Vagina (tissue), 2 donors: ENCODE results near the gene CNTRL. TPM values are rescaled to one million over a fixed set of nuclear protein-coding genes. Genes with fewer than 3 reads are reported as not detected.
"Not testable (repeated sequence)": the region's sequence is repeated elsewhere in the genome, so short reads cannot be mapped to it uniquely, and the experiment has no call there.

Experiments used
- DNase-seq, 2 donors: peaks; one replicate each; pipeline ENCODE4 v3.0.0-alpha.2; 2017; ENCODE audit errors: extremely low spot score in 2 of 2
- H3K27ac ChIP-seq: fragments of 200-600 bp; sonication (generic); one replicate; pipeline ENCODE4 v1.5.1; 2019
- H3K27me3 ChIP-seq: fragments of 200-600 bp; sonication (generic); one replicate; pipeline ENCODE4 v1.5.1; 2019
- H3K36me3 ChIP-seq, 2 donors: fragments of 200-600 bp; sonication (generic); one replicate each; pipeline ENCODE4 v1.5.1; 2017 to 2019
- H3K4me1 ChIP-seq: fragments of 200-600 bp; sonication (generic); one replicate; pipeline ENCODE4 v1.5.1; 2019
- H3K4me3 ChIP-seq, 2 donors: fragments of 200-600 bp; sonication (generic); 1 replicate in 1 of 2; 2 replicates in 1 of 2; pipeline ENCODE4 v1.5.1; 2016 to 2019
- H3K9me3 ChIP-seq: fragments of 200-600 bp; sonication (generic); one replicate; pipeline ENCODE4 v1.5.1; 2019
- CTCF ChIP-seq, 3 experiments: fragments of 450-650 bp in 2 of 3; fragments of 200-600 bp in 1 of 3; sonication (generic) in 1 of 3; IDR thresholded peaks; one replicate each; pipeline ENCODE4 v1.5.1; 2017 to 2019; ENCODE audit warnings: antibody characterized with exemption in 3 of 3, mild to moderate bottlenecking in 2 of 3, moderate library complexity in 2 of 3
- POLR2A ChIP-seq, 2 donors: fragments of 450-650 bp; IDR thresholded peaks; one replicate each; pipeline ENCODE4 v1.6.1; 2017; ENCODE audit warnings: antibody characterized with exemption in 2 of 2, mild to moderate bottlenecking in 2 of 2, moderate library complexity in 2 of 2
- POLR2AphosphoS5 ChIP-seq, 2 donors: sonication (generic); formaldehyde crosslinking; IDR thresholded peaks; one replicate each; pipeline ENCODE4 v1.9.0; 2017; ENCODE audit warnings: antibody characterized with exemption in 2 of 2, mild to moderate bottlenecking in 2 of 2, low read depth in 1 of 2; ENCODE audit not compliant: insufficient read depth in 1 of 2
- intact Hi-C: fragments of 100-400 bp; cut with DNase I; formaldehyde crosslinking; loops from one replicate; pipeline ENCODE4 v1.15.1; 2023
- total RNA-seq: library from RNA; depleted of rRNA; stranded (reverse); fragments of >200 nt; gene quantifications from one replicate; pipeline ENCODE4 v1.2.3, GENCODE V29; 2016

Gene CNTRL
- total RNA-seq, 1 donor from 2014 or later, result 13.8 TPM

GRCh38 chr9:121171236-121171635 lies 96.5 kb downstream of the CNTRL start:
- Histone ChIP-seq H3K4me3 (no peak overlapping the region), H3K4me1 (no peaks in the 10 kb centered on the region), H3K9me3 (no peaks in the 10 kb centered on the region), H3K27me3 (no peaks in the 10 kb centered on the region), H3K36me3 (peaks cover 0 to 49% of the 10 kb centered on the region in 2 donors), H3K27ac (no peak overlapping the region)
- intact Hi-C loops, result no loop called here
- no peak for DNase-seq
- TF ChIP-seq POLR2AphosphoS5 (IDR thresholded peaks at IDR 0.05; ENCODE audit: insufficient read depth in 1 of 2, low read depth in 1 of 2), result no peak
- TF ChIP-seq POLR2A (IDR thresholded peaks at IDR 0.05), result no peak
- TF ChIP-seq CTCF (IDR thresholded peaks at IDR 0.05), result no peak

- H3K4me3 ChIP-seq, result no peak overlapping the region
- peaks cover 0 to 49% of the 10 kb centered on the region in 2 donors for H3K36me3 ChIP-seq
- DNase-seq, result no peak
Measured at GRCh38 chr9:121172726-121173487, 98.2 kb downstream of the CNTRL start.

GRCh38 chr9:121173501-121173900 lies 98.7 kb downstream of the CNTRL start:
- no peak overlapping the region for H3K27ac ChIP-seq
- no peaks in the 10 kb centered on the region for H3K4me1 ChIP-seq
- H3K36me3 ChIP-seq, result peaks cover 0 to 49% of the 10 kb centered on the region in 2 donors
- intact Hi-C loops, result no loop called here
- H3K4me3 ChIP-seq, result no peak overlapping the region
- TF ChIP-seq POLR2AphosphoS5 (IDR thresholded peaks at IDR 0.05; ENCODE audit: insufficient read depth in 1 of 2, low read depth in 1 of 2) (no peak), CTCF (IDR thresholded peaks at IDR 0.05) (no peak), POLR2A (IDR thresholded peaks at IDR 0.05) (no peak)
- DNase-seq, result no peak
- no peaks in the 10 kb centered on the region for H3K27me3 ChIP-seq
- no peaks in the 10 kb centered on the region for H3K9me3 ChIP-seq

More at GRCh38 chr9:121172726-121173487, 98.2 kb downstream of the CNTRL start:
- intact Hi-C loops, result no loop called here
- no peak for TF ChIP-seq POLR2AphosphoS5 (IDR thresholded peaks at IDR 0.05; ENCODE audit: insufficient read depth in 1 of 2, low read depth in 1 of 2)
- TF ChIP-seq POLR2A (IDR thresholded peaks at IDR 0.05), result no peak
- TF ChIP-seq CTCF (IDR thresholded peaks at IDR 0.05), result no peak
- Histone ChIP-seq H3K27ac (no peak overlapping the region), H3K27me3 (no peaks in the 10 kb centered on the region), H3K4me1 (no peaks in the 10 kb centered on the region), H3K9me3 (no peaks in the 10 kb centered on the region)

- H3K4me1 ChIP-seq, result peaks cover 16% of the 10 kb centered on the region
- H3K9me3 ChIP-seq, result no peaks in the 10 kb centered on the region
- TF ChIP-seq POLR2AphosphoS5 (IDR thresholded peaks at IDR 0.05; ENCODE audit: insufficient read depth in 1 of 2, low read depth in 1 of 2) (no peak), CTCF (IDR thresholded peaks at IDR 0.05) (no peak), POLR2A (IDR thresholded peaks at IDR 0.05) (no peak)
- no peak overlapping the region for H3K27ac ChIP-seq
- H3K36me3 ChIP-seq, result peaks cover 0 to 33% of the 10 kb centered on the region in 2 donors
- no peak for DNase-seq
- no peaks in the 10 kb centered on the region for H3K27me3 ChIP-seq
- H3K4me3 ChIP-seq, result no peak overlapping the region
- intact Hi-C loops, result no loop called here
Measured at GRCh38 chr9:121178676-121179372, 104.1 kb downstream of the CNTRL start.

- H3K9me3 ChIP-seq, H3K27me3 ChIP-seq, H3K27ac ChIP-seq, H3K4me3 ChIP-seq, intact Hi-C loops, DNase-seq: not testable (repeated sequence)
- Histone ChIP-seq H3K4me1 (peaks cover 19% of the 10 kb centered on the region), H3K36me3 (peaks cover 0 to 30% of the 10 kb centered on the region in 2 donors)
Measured at GRCh38 chr9:121179373-121179721, 104.6 kb downstream of the CNTRL start.
